ENCODE results near the gene SOCS1.

DNA sequence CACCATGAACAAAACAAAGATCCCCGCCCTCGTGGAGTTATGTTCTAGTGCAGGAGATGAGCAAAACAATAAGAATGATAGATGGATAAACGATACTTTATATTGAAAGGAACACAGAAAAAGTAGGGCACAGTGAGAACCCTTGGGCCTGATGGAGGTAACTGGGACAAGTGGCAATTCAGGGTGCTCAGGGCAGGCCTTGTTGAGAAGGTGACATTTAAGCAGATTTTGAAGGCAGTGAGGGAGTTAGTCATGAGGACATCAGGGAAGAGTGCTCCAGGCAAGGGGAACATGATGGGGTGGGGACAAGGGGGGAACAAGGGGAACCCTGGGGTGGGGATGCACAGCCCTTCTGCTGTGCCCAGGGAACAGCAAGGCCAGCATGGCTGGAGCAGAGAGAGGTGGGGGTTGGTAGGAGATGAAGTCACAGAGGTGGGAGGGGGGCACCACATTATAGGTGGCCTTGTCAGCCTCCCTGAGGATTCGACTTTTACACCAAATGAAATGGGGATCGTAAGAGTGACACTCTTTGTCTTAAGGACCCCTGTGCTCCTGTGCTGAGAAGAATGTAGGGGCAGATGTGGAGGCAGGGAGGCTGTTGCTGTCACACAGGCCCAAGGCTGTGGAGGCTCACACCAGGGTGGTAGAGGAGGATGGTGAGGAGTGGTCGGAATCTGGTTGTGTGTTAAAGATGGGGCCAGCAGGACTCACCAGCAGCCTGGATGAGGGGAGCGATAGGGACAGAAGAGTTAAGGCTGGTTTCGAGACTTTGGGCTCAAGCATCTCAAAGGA lies 34.3 kb upstream of the SOCS1 start:
- TF ChIP-seq EZH2phosphoT487 (IDR thresholded peaks at IDR 0.05; ENCODE audit: insufficient read depth, low read depth), result no peak
- TF ChIP-seq EZH2 (IDR thresholded peaks at IDR 0.05; ENCODE audit: insufficient read depth, poor library complexity, severe bottlenecking), result no peak
